K562 (cell line): ENCODE data around the gene TMA7B. TPM values are rescaled to one million over a fixed set of nuclear protein-coding genes. Genes with fewer than 3 reads are reported as not detected.

ENCODE experiments used
- ATAC-seq: fragments of 200-7000 bp; cut with Tn5 transposase; 3 replicates; pipeline ENCODE4 v1.9.1; 2020; ENCODE audit warnings: moderate library complexity
- BruUV-seq: library from RNA; stranded (reverse); fragments of 400-500 nt; replicated peaks from 2 replicates; lab custom pipeline; 2021; lab: Mats Ljungman, UMichigan
- CTCF ChIA-PET: fragments of 300-600 bp; formaldehyde crosslinking; extraction: SDS; loops from one replicate; lab custom pipeline; 2021; ENCODE audit warnings: low intra/inter-chr PET ratio; lab: Yijun Ruan, JAX
- POLR2A ChIA-PET: fragments of 300-600, 350-650 bp; sonication (Branson Sonifier 250); formaldehyde crosslinking; extraction: SDS; loops from one replicate; lab custom pipeline; 2021; ENCODE audit warnings: antibody characterized with exemption, inconsistent platforms; lab: Yijun Ruan, JAX
- DNase-seq, 4 experiments: peaks; one replicate each; pipeline versions ENCODE4 v3.0.0 to v3.0.0-alpha.2; 2011 to 2018; ENCODE audit warnings: low spot score in 3 of 4, mixed read lengths in 3 of 4; ENCODE audit errors: extremely low read depth in 1 of 4
- FAIRE-seq: peaks from 2 replicates; lab custom pipeline; 2011; peaks lifted over from hg19 to GRCh38; lab: Jason Lieb, UNC
- H2AFZ ChIP-seq: 2 replicates; pipeline ENCODE4 v1.6.0; 2011; ENCODE audit warnings: low read depth, low read length, control low read depth, inconsistent platforms
- H3K27ac ChIP-seq: fragments of 200-600 bp; 3 replicates; pipeline ENCODE4 v1.8.0; 2011; ENCODE audit warnings: low read depth, mild to moderate bottlenecking, control low read depth, inconsistent platforms, low read length, moderate library complexity, mixed read lengths; ENCODE audit errors: extremely low read depth
- H3K27me3 ChIP-seq, 2 experiments: fragments of 300-600 bp in 1 of 2; 2 replicates in 1 of 2; 3 replicates in 1 of 2; pipeline versions ENCODE4 v1.6.0 to v1.8.0; 2011; ENCODE audit warnings: inconsistent platforms in 2 of 2, low read length in 2 of 2, mild to moderate bottlenecking in 1 of 2, mixed read lengths in 1 of 2, moderate library complexity in 1 of 2; ENCODE audit not compliant: control insufficient read depth in 2 of 2, insufficient read depth in 2 of 2
- H3K36me3 ChIP-seq: fragments of 300-600 bp; 3 replicates; pipeline ENCODE4 v1.8.0; 2011; ENCODE audit warnings: mild to moderate bottlenecking, low read length, inconsistent platforms; ENCODE audit not compliant: control insufficient read depth, insufficient read depth
- H3K4me1 ChIP-seq, 2 experiments: fragments of 200-600 bp in 1 of 2; replicated peaks in 1 of 2; 2 replicates in 1 of 2; 3 replicates in 1 of 2; pipeline versions ENCODE4 v1.5.1 to v1.8.0; 2011; ENCODE audit warnings: inconsistent platforms in 2 of 2, low read length in 2 of 2, mild to moderate bottlenecking in 1 of 2, mixed read lengths in 1 of 2, moderate library complexity in 1 of 2; ENCODE audit not compliant: control insufficient read depth in 2 of 2, insufficient read depth in 2 of 2
- H3K4me2 ChIP-seq: 2 replicates; pipeline ENCODE4 v1.6.1; 2011; ENCODE audit warnings: low read length, control low read depth, inconsistent platforms, mixed read lengths; ENCODE audit not compliant: insufficient read depth
- H3K4me3 ChIP-seq: fragments of 200-600 bp; sonication (generic), shearing (Covaris generic); 2 replicates; pipeline ENCODE4 v1.5.1; 2016; ENCODE audit warnings: control low read depth, inconsistent platforms
- H3K79me2 ChIP-seq: fragments of 200-600 bp; 3 replicates; pipeline ENCODE4 v1.8.0; 2011; ENCODE audit warnings: low read length, inconsistent platforms; ENCODE audit not compliant: control insufficient read depth, insufficient read depth
- H3K9ac ChIP-seq, 2 experiments: 2 replicates each; pipeline versions ENCODE4 v1.6.0 to v1.6.1; 2011; ENCODE audit warnings: low read depth in 2 of 2, low read length in 2 of 2, control low read depth in 1 of 2, inconsistent platforms in 1 of 2, mild to moderate bottlenecking in 1 of 2, mixed read lengths in 1 of 2; ENCODE audit not compliant: insufficient read depth in 1 of 2
- H3K9me1 ChIP-seq: one replicate; pipeline ENCODE4 v1.6.0; 2011; ENCODE audit warnings: inconsistent platforms, mild to moderate bottlenecking, low read length, moderate library complexity; ENCODE audit not compliant: control insufficient read depth, insufficient read depth
- H3K9me3 ChIP-seq: replicated peaks from 2 replicates; pipeline ENCODE4 v1.5.1; 2011; ENCODE audit warnings: low read depth, low read length, inconsistent platforms; ENCODE audit not compliant: control insufficient read depth, insufficient read depth
- H4K20me1 ChIP-seq: replicated peaks from 2 replicates; pipeline ENCODE4 v1.6.1; 2011; ENCODE audit warnings: low read length, inconsistent platforms, mixed read lengths; ENCODE audit not compliant: control insufficient read depth, insufficient read depth
- ATF7 ChIP-seq: fragments of 450-650 bp; IDR thresholded peaks from 2 replicates; pipeline ENCODE4 v1.7.1; 2014; ENCODE audit warnings: mild to moderate bottlenecking, moderate library complexity
- CAMTA2 ChIP-seq: fragments of 250-450 bp; sonication (Bioruptor Pico); conservative IDR thresholded peaks from 2 replicates; pipeline ENCODE4 v1.5.1; 2022
- EHMT2 ChIP-seq: fragments of 450-650 bp; IDR thresholded peaks from 2 replicates; pipeline ENCODE4 v1.6.1; 2018; ENCODE audit warnings: antibody characterized with exemption
- FOS ChIP-seq: IDR thresholded peaks from 3 replicates; pipeline ENCODE4 v1.6.1; 2011; ENCODE audit not compliant: insufficient read length; ENCODE audit errors: extremely low read depth
- HNRNPK ChIP-seq: fragments of 200-400 bp; formaldehyde crosslinking; IDR thresholded peaks from one replicate; pipeline ENCODE4 v1.6.1; 2018; ENCODE audit warnings: mild to moderate bottlenecking, low read depth, low read length; ENCODE audit not compliant: poor library complexity, severe bottlenecking
- IFI16 ChIP-seq: fragments of 250-450 bp; sonication (Bioruptor Pico); IDR thresholded peaks from 2 replicates; pipeline ENCODE4 v2.1.2; 2022; ENCODE audit warnings: mild to moderate bottlenecking, inconsistent platforms
- IRF2 ChIP-seq: sonication (generic); formaldehyde crosslinking; IDR thresholded peaks from 2 replicates; pipeline ENCODE4 v1.8.1; 2022; ENCODE audit warnings: mild to moderate bottlenecking, missing genetic modification reagents
- L3MBTL2 ChIP-seq: fragments of 450-650 bp; IDR thresholded peaks from 2 replicates; pipeline ENCODE4 v1.6.1; 2016; ENCODE audit warnings: mild to moderate bottlenecking, moderate library complexity
- NUFIP1 ChIP-seq: fragments of 450-650 bp; IDR thresholded peaks from 2 replicates; pipeline ENCODE4 v1.6.1; 2018; ENCODE audit not compliant: partially characterized antibody
- PRPF4 ChIP-seq: fragments of 200-400 bp; formaldehyde crosslinking; IDR thresholded peaks from one replicate; pipeline ENCODE4 v1.6.1; 2017; ENCODE audit warnings: low read length, low read depth, mild to moderate bottlenecking; ENCODE audit not compliant: insufficient read depth, poor library complexity, severe bottlenecking
- RBBP5 ChIP-seq: fragments of 200-600 bp; sonication (generic); IDR thresholded peaks from 2 replicates; pipeline ENCODE4 v1.6.1; 2012; ENCODE audit warnings: borderline replicate concordance, mild to moderate bottlenecking, low read length, control low read depth, inconsistent platforms; ENCODE audit not compliant: insufficient read depth, poor library complexity, severe bottlenecking
- RBFOX2 ChIP-seq: fragments of 200-400 bp; formaldehyde crosslinking; IDR thresholded peaks from 2 replicates; pipeline ENCODE4 v1.6.1; 2017; ENCODE audit warnings: low read depth, mild to moderate bottlenecking, low read length, moderate library complexity
- RBM17 ChIP-seq: fragments of 200-400 bp; formaldehyde crosslinking; IDR thresholded peaks from 2 replicates; pipeline ENCODE4 v1.6.1; 2017; ENCODE audit warnings: low read depth, mild to moderate bottlenecking, low read length, borderline replicate concordance
- ZBTB17 ChIP-seq: fragments of 450-650 bp; formaldehyde crosslinking; IDR thresholded peaks from 2 replicates; pipeline ENCODE4 v1.4.0; 2020; ENCODE audit warnings: mild to moderate bottlenecking
- ZBTB7A ChIP-seq: IDR thresholded peaks from 2 replicates; pipeline ENCODE4 v1.6.1; 2011; ENCODE audit warnings: low read depth, mild to moderate bottlenecking, low read length, moderate library complexity, borderline replicate concordance; ENCODE audit not compliant: control insufficient read depth
- WGBS: fragments of 100-300 bp; shearing (Covaris generic); methylation state at CpG from one replicate; pipeline ENCODE4 v1.1.6; 2016; ENCODE audit warnings: low coverage, mixed read lengths; ENCODE audit not compliant: insufficient coverage; ENCODE audit errors: missing lambda C conversion rate; 5-methylcytosine and 5-hydroxymethylcytosine counted together
- in situ Hi-C: fragments of 300-500 bp; cut with MboI; formaldehyde crosslinking; loops from 4 replicates; pipeline ENCODE4 v1.15.0; 2018; ENCODE audit warnings: inconsistent platforms, mixed read lengths
- intact Hi-C: fragments of 100-400 bp; cut with micrococcal nuclease; formaldehyde crosslinking; loops from 2 replicates; pipeline ENCODE4 v1.14.2; 2022
- polyA plus RNA-seq, 8 experiments: library from polyadenylated mRNA; depleted of rRNA in 4 of 8; stranded (reverse) in 5 of 8; unstranded in 3 of 8; fragments of >200 nt; fragmentation: Nextera tagmentation in 2 of 8; fragmentation: Illumina TruSeq in 1 of 8; extraction: Ambion mirVana in 2 of 8; extraction: Trizol in 1 of 8; gene quantifications; 2 replicates each; pipeline versions ENCODE4 v1.2.1 to v1.2.3, GENCODE V29; 2011 to 2014; ENCODE audit warnings: inconsistent platforms in 1 of 8, missing spikeins in 1 of 8
- total RNA-seq, 7 experiments: library from RNA; depleted of rRNA in 6 of 7; stranded (reverse); fragments of >200 nt in 6 of 7; fragmentation: Illumina TruSeq in 2 of 7; extraction: Trizol in 2 of 7; gene quantifications; 2 replicates each; pipeline versions ENCODE4 v1.2.1 to v1.2.3, GENCODE V29; 2011 to 2021; ENCODE audit warnings: low replicate concordance in 1 of 7
- TF ChIP-seq, protein P1 (sequence below): fragments of 250-450 bp; sonication (Bioruptor Pico); IDR thresholded peaks from 2 replicates; pipeline ENCODE4 v1.4.0; 2020; ENCODE audit warnings: mild to moderate bottlenecking
- TF ChIP-seq, protein P2 (sequence below): fragments of 250-450 bp; sonication (Bioruptor Pico); IDR thresholded peaks from 2 replicates; pipeline ENCODE4 v1.5.0; 2021; ENCODE audit warnings: mild to moderate bottlenecking, moderate library complexity

The TMA7B gene
- total and polyA plus RNA-seq, 9 of the 15 experiments (the other 6 are each of a cell fraction or from before 2014, with no cell fraction given), result 5.6 to 14.2 (median 11.8) TPM

DNA sequence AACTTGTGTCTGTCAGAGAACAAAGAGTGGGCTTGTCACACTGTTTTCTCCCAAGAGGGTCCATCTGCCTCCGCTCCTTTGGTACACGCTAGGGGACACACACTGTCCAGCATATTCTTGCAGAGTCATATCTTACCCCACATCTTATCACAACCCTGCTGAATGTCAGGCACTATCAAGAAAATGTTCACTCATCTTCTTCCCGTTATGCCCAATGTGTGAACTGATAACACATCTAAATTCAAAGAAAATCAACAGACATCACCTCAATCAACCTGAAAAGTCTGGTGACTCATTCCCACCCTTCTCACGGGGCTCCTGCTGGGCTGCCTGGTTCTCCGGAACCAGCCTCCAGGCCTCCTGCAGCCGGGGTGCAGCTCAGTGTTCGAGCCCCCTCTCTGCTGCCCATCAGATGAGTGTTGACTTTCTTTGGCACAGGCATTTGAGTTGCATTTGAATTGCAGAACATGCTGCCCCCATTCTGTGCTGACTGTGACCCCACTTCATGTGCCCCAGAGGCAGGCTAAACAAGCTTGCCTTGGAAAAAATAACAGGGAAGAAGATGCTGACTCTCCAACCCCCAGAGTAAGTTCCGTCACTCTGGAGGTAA is 40.0 kb upstream of the TMA7B start:
- peaks cover 27 to 55% of the 10 kb centered on the region in 2 experiments for H3K4me1 ChIP-seq
- peak; percentile 77 for ATAC-seq
- H3K27me3 ChIP-seq, result no peaks in the 10 kb centered on the region
- peak overlapping the region; percentile 44 for H3K4me2 ChIP-seq
- no peaks in the 10 kb centered on the region for H4K20me1 ChIP-seq
- peak; percentile 65 to 82 (median 76) for DNase-seq
- no peak overlapping the region for H3K4me3 ChIP-seq
- peak overlapping the region; percentile 73 for H3K27ac ChIP-seq
- no peaks in the 10 kb centered on the region for H3K9me1 ChIP-seq
- FAIRE-seq, result peak; percentile 89
- POLR2A ChIA-PET, result interaction anchor here (1.1 kb wide), 2 partner anchors 8 to 102 kb away, joined by 3 read pairs; no protein-coding TSS in a partner anchor
- H3K9me3 ChIP-seq, result no peaks in the 10 kb centered on the region; the same call in 1 of the 2 replicates
- 4% methylated on average over 8 of the region's 8 CpGs for WGBS
- intact Hi-C loops (loop anchor here (10.0 kb wide), 1 partner anchor 65 kb away; no protein-coding TSS in a partner anchor), in situ Hi-C loops (no loop called here)
- H3K36me3 ChIP-seq, result no peaks in the 10 kb centered on the region
- CTCF ChIA-PET, result no interaction called here
- no TSS peak for BruUV-seq
- H2AFZ ChIP-seq, result peak overlapping the region; percentile 69
- H3K9ac ChIP-seq, result peak overlapping the region; percentile 35 to 54; a peak in 2 of 4 replicates
- H3K79me2 ChIP-seq, result peaks cover 31% of the 10 kb centered on the region; the same call in 2 of the 3 replicates
- TF ChIP-seq HNRNPK, result no peak
- peak; percentile 62 for TF ChIP-seq ATF7
- TF ChIP-seq PRPF4, result no peak
- TF ChIP-seq EHMT2, result no peak; the same call in 1 of the 2 replicates
- TF ChIP-seq IFI16 (CRISPR knock-in tag), result no peak
- peak; percentile 9 for TF ChIP-seq NUFIP1
- TF ChIP-seq CAMTA2 (CRISPR knock-in tag), result no peak
- no peak for TF ChIP-seq ZBTB7A
- TF ChIP-seq L3MBTL2, result no peak
- no peak for TF ChIP-seq RBFOX2
- TF ChIP-seq, protein P1, sequence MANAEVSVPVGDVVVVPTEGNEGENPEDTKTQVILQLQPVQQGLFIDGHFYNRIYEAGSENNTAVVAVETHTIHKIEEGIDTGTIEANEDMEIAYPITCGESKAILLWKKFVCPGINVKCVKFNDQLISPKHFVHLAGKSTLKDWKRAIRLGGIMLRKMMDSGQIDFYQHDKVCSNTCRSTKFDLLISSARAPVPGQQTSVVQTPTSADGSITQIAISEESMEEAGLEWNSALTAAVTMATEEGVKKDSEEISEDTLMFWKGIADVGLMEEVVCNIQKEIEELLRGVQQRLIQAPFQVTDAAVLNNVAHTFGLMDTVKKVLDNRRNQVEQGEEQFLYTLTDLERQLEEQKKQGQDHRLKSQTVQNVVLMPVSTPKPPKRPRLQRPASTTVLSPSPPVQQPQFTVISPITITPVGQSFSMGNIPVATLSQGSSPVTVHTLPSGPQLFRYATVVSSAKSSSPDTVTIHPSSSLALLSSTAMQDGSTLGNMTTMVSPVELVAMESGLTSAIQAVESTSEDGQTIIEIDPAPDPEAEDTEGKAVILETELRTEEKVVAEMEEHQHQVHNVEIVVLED (CRISPR knock-in tag), result no peak
- TF ChIP-seq ZBTB17 (CRISPR knock-in tag), result no peak
- TF ChIP-seq IRF2 (CRISPR knock-in tag), result no peak
- no peak for TF ChIP-seq RBM17
- TF ChIP-seq, protein P2, sequence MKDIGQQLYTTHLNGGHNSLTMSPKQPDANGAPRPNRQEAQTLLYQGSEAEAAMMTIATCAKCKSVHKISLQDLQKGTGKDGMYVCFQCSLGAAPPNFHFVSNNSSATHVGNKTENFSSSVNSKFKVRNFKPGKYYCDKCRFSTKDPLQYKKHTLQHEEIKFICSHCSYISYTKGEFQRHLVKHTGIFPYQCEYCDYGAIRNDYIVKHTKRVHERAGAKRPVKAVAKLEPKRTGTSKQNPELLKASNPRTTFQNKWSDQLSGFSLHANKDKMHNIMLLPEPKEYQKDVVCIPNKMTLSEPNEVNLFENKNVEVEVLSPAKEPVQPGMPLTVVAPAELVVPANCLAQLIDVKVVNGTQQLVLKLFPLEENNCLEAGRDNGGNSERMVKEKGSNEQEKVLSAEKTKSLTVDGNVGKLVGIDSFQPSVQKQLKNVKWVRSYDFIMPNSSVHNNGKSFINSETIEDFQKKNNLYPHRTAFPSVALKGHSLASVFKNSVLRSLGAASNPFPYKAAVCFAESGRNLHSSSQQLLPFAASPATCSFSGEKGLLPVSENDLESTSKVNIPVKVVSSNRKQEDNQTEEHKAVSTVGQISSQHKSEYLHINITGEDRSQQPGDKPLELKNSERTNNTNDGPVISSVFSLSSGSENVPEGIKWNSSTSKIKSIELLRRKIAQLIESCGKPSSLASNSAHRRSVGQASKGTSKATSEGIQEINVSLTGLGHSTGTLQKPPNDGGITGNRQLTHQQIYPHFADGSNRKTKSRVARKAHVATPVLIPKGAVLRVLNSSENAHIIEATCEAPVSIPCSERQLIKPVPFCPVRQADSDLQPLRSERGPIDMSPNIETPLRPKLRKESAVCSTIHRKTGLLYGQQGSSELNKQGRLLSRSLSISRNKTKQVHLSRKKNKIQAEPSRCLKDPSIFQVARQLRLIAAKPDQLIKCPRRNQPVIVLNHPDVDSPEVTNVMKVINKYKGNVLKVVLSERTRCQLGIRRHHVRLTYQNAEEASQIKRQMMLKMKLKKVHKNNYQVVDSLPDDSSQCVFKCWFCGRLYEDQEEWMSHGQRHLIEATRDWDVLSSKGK (CRISPR knock-in tag), result no peak
- no peak for TF ChIP-seq FOS
- no peak for TF ChIP-seq RBBP5
